GM19455 (cell line): ENCODE data around the gene FHAD1.

Source experiments
- ATAC-seq: cut with Tn5 transposase; IDR thresholded peaks from one replicate; pipeline ENCODE4 v1.9.1; 2021; ENCODE audit not compliant: unreplicated experiment

Gene FHAD1

GRCh38 chr1:15218287-15219279, 28.4 kb upstream of the FHAD1 start:
- no peak for ATAC-seq

- no peak for ATAC-seq
Observed at GRCh38 chr1:15219280-15220023, 27.6 kb upstream of the FHAD1 start.

GRCh38 chr1:15220024-15220392, 27.0 kb upstream of the FHAD1 start:
- ATAC-seq, result no peak

GRCh38 chr1:15220825-15221431, 26.1 kb upstream of the FHAD1 start:
- ATAC-seq, result no peak

- no peak for ATAC-seq
Observed at GRCh38 chr1:15222653-15223303, 24.2 kb upstream of the FHAD1 start.

- ATAC-seq, result no peak
Observed at GRCh38 chr1:15224259-15224869, 22.7 kb upstream of the FHAD1 start.

GRCh38 chr1:15224974-15225373, 22.0 kb upstream of the FHAD1 start:
- no peak for ATAC-seq

- ATAC-seq, result no peak
Observed at GRCh38 chr1:15225461-15225860, 21.6 kb upstream of the FHAD1 start.

- ATAC-seq, result no peak
Observed at GRCh38 chr1:15226388-15227255, 20.4 kb upstream of the FHAD1 start.

- no peak for ATAC-seq
Observed at GRCh38 chr1:15229707-15230131, 17.3 kb upstream of the FHAD1 start.

- ATAC-seq, result no peak
Observed at GRCh38 chr1:15231714-15232201, 15.3 kb upstream of the FHAD1 start.

- ATAC-seq, result no peak
Observed at GRCh38 chr1:15233689-15234088, 13.3 kb upstream of the FHAD1 start.

- ATAC-seq, result no peak
Observed at GRCh38 chr1:15236321-15236721, 10.7 kb upstream of the FHAD1 start.

GRCh38 chr1:15236746-15237145, 10.3 kb upstream of the FHAD1 start:
- no peak for ATAC-seq

GRCh38 chr1:15238789-15239188, 8.2 kb upstream of the FHAD1 start:
- ATAC-seq, result no peak

- no peak for ATAC-seq
Observed at GRCh38 chr1:15242766-15243165, 4.3 kb upstream of the FHAD1 start.

GRCh38 chr1:15243275-15244043, 3.6 kb upstream of the FHAD1 start:
- ATAC-seq, result no peak

GRCh38 chr1:15244813-15245212, 2.2 kb upstream of the FHAD1 start:
- no peak for ATAC-seq
